IMR-90 (cell line): Measurements from ENCODE around the gene NRM. TPM values are rescaled to one million over a fixed set of nuclear protein-coding genes. Genes with fewer than 3 reads are reported as not detected.
"Not testable (repeated sequence)": the region's sequence is repeated elsewhere in the genome, so short reads cannot be mapped to it uniquely, and the experiment has no call there.

Experiments used
- ATAC-seq: fragments of 200-7000 bp; cut with Tn5 transposase; 2 replicates; pipeline ENCODE4 v1.9.1; 2020; ENCODE audit warnings: low read depth, mild to moderate bottlenecking, moderate library complexity
- BruUV-seq: library from RNA; stranded (reverse); fragments of 400-500 nt; replicated peaks from 2 replicates; lab custom pipeline; 2021; lab: Mats Ljungman, UMichigan
- CTCF ChIA-PET: fragments of 300-600 bp; formaldehyde crosslinking; extraction: SDS; loops from one replicate; lab custom pipeline; 2021; ENCODE audit warnings: antibody characterized with exemption; lab: Yijun Ruan, JAX
- POLR2A ChIA-PET: fragments of 300-600 bp; sonication (Branson Sonifier 250); formaldehyde crosslinking; loops from one replicate; lab custom pipeline; 2022; ENCODE audit warnings: antibody characterized with exemption; ENCODE audit not compliant: unreplicated experiment; lab: Charles Lee
- DNase-seq: peaks from one replicate; pipeline ENCODE4 v3.0.0; 2013
- H2AFZ ChIP-seq: replicated peaks from 2 replicates; pipeline ENCODE3; 2013; ENCODE audit warnings: low read length, mild to moderate bottlenecking; ENCODE audit not compliant: poor library complexity
- H2AK5ac ChIP-seq: 2 replicates; pipeline ENCODE4 v1.6.1; 2013; ENCODE audit warnings: low read depth, low read length, inconsistent platforms
- H2AK9ac ChIP-seq: replicated peaks from 2 replicates; pipeline ENCODE3; 2013; ENCODE audit warnings: mild to moderate bottlenecking, low read depth, low read length, moderate library complexity; ENCODE audit not compliant: poor library complexity
- H2BK120ac ChIP-seq: 2 replicates; pipeline ENCODE4 v1.6.1; 2013; ENCODE audit warnings: low read depth, low read length, inconsistent platforms
- H2BK15ac ChIP-seq: 3 replicates; pipeline ENCODE4 v1.6.1; 2013; ENCODE audit warnings: low read depth, low read length, inconsistent platforms
- H2BK20ac ChIP-seq: 2 replicates; pipeline ENCODE4 v1.6.1; 2013; ENCODE audit warnings: low read depth, mild to moderate bottlenecking, inconsistent platforms, low read length, moderate library complexity
- H2BK5ac ChIP-seq: 2 replicates; pipeline ENCODE4 v1.6.1; 2013; ENCODE audit warnings: mild to moderate bottlenecking, low read depth, low read length, inconsistent platforms; ENCODE audit not compliant: poor library complexity, severe bottlenecking
- H3K14ac ChIP-seq: replicated peaks from 2 replicates; pipeline ENCODE4 v1.6.1; 2013; ENCODE audit warnings: low read depth, low read length, inconsistent platforms
- H3K18ac ChIP-seq: 2 replicates; pipeline ENCODE4 v1.6.1; 2013; ENCODE audit warnings: low read depth, low read length, control low read depth
- H3K23ac ChIP-seq: 2 replicates; pipeline ENCODE4 v1.6.1; 2013; ENCODE audit warnings: low read depth, low read length, inconsistent platforms
- H3K27ac ChIP-seq: 2 replicates; pipeline ENCODE4 v1.5.1; 2013; ENCODE audit warnings: mild to moderate bottlenecking, control low read depth, low read length; ENCODE audit not compliant: insufficient read depth
- H3K27me3 ChIP-seq: 2 replicates; pipeline ENCODE4 v1.6.1; 2013; ENCODE audit warnings: low read length; ENCODE audit not compliant: control insufficient read depth, insufficient read depth
- H3K36me3 ChIP-seq: 2 replicates; pipeline ENCODE4 v1.6.1; 2013; ENCODE audit warnings: low read length, mixed read lengths; ENCODE audit not compliant: control insufficient read depth, insufficient read depth
- H3K4ac ChIP-seq: 2 replicates; pipeline ENCODE4 v1.6.1; 2013; ENCODE audit warnings: low read depth, low read length, inconsistent platforms
- H3K4me1 ChIP-seq: 2 replicates; pipeline ENCODE4 v1.6.1; 2013; ENCODE audit warnings: low read length, mixed read lengths; ENCODE audit not compliant: control insufficient read depth, insufficient read depth
- H3K4me2 ChIP-seq: 2 replicates; pipeline ENCODE4 v1.6.1; 2013; ENCODE audit warnings: low read depth, mild to moderate bottlenecking, control low read depth, low read length, moderate library complexity
- H3K4me3 ChIP-seq: 2 replicates; pipeline ENCODE4 v1.5.1; 2013; ENCODE audit warnings: low read depth, mild to moderate bottlenecking, control low read depth, low read length, moderate library complexity; ENCODE audit not compliant: insufficient read depth
- H3K56ac ChIP-seq: 2 replicates; pipeline ENCODE4 v1.6.1; 2013; ENCODE audit warnings: low read length, inconsistent platforms; ENCODE audit not compliant: insufficient read depth; ENCODE audit errors: extremely low read depth
- H3K79me1 ChIP-seq, 2 experiments: 2 replicates each; pipeline ENCODE4 v1.6.1; 2013; ENCODE audit warnings: low read length in 2 of 2, inconsistent platforms in 1 of 2, low read depth in 1 of 2
- H3K9ac ChIP-seq: 2 replicates; pipeline ENCODE4 v1.6.1; 2013; ENCODE audit warnings: low read depth, low read length, control low read depth
- H3K9me1 ChIP-seq: 2 replicates; pipeline ENCODE4 v1.6.1; 2013; ENCODE audit warnings: low read length, inconsistent platforms; ENCODE audit not compliant: insufficient read depth
- H3K9me3 ChIP-seq: 2 replicates; pipeline ENCODE4 v1.6.1; 2013; ENCODE audit warnings: low read length; ENCODE audit not compliant: control insufficient read depth, insufficient read depth
- H4K20me1 ChIP-seq: 2 replicates; pipeline ENCODE4 v1.6.1; 2013; ENCODE audit warnings: low read length, inconsistent platforms; ENCODE audit not compliant: insufficient read depth
- H4K5ac ChIP-seq: 2 replicates; pipeline ENCODE4 v1.6.1; 2013; ENCODE audit warnings: mild to moderate bottlenecking, low read depth, low read length, control low read depth
- H4K8ac ChIP-seq, 2 experiments: 2 replicates each; pipeline ENCODE4 v1.6.1; 2013; ENCODE audit warnings: low read depth in 2 of 2, low read length in 2 of 2, control low read depth in 1 of 2, inconsistent platforms in 1 of 2
- H4K91ac ChIP-seq: 2 replicates; pipeline ENCODE4 v1.6.1; 2013; ENCODE audit warnings: low read depth, low read length, inconsistent platforms; ENCODE audit not compliant: insufficient read depth
- BHLHE40 ChIP-seq: fragments of 150-350 bp; IDR thresholded peaks from 2 replicates; pipeline ENCODE4 v1.6.1; 2016; ENCODE audit warnings: mild to moderate bottlenecking, low read depth, low read length
- POLR2A ChIP-seq: IDR thresholded peaks from 2 replicates; pipeline ENCODE4 v1.6.1; 2012; ENCODE audit warnings: mild to moderate bottlenecking, low read depth, low read length
- WGBS, 2 experiments: methylation state at CpG; one replicate each; pipeline versions ENCODE4 v1.1.5 to v1.1.7; 2013; ENCODE audit warnings: missing lambda C conversion rate in 2 of 2; ENCODE audit not compliant: insufficient read length in 1 of 2; ENCODE audit errors: extremely low coverage in 2 of 2; 5-methylcytosine and 5-hydroxymethylcytosine counted together
- dilution Hi-C: fragments of 300-500 bp; cut with HindIII; formaldehyde crosslinking; loops from one replicate; pipeline ENCODE4 v1.14.3; 2018; ENCODE audit warnings: low sequenced_read_pairs; ENCODE audit not compliant: unreplicated experiment
- in situ Hi-C: fragments of 300-500 bp; cut with MboI; formaldehyde crosslinking; loops from 3 replicates; pipeline ENCODE4 v1.14.3; 2019; ENCODE audit warnings: low sequenced_read_pairs, inconsistent platforms, mixed read lengths
- intact Hi-C: fragments of 100-400 bp; cut with micrococcal nuclease; formaldehyde crosslinking; loops from 2 replicates; pipeline ENCODE4 v1.10.0; 2022
- polyA plus RNA-seq, 3 experiments: library from polyadenylated mRNA; depleted of rRNA; stranded (reverse); fragments of >200 nt; gene quantifications; 2 replicates each; pipeline ENCODE4 v1.2.3, GENCODE V29; 2012; ENCODE audit warnings: low replicate concordance in 1 of 3
- total RNA-seq: library from RNA; depleted of rRNA; stranded (reverse); fragments of >200 nt; gene quantifications from 2 replicates; pipeline ENCODE4 v1.2.3, GENCODE V29; 2012
- TF ChIP-seq, protein P1 (sequence below): fragments of 150-350 bp; IDR thresholded peaks from 2 replicates; pipeline ENCODE4 v1.6.1; 2016; ENCODE audit warnings: low read depth, mild to moderate bottlenecking, low read length, moderate library complexity, borderline replicate concordance

Gene NRM
- total and polyA plus RNA-seq, 2 of the 4 experiments (the other 2 are of a cell fraction): 2.2 to 27.0 TPM

DNA sequence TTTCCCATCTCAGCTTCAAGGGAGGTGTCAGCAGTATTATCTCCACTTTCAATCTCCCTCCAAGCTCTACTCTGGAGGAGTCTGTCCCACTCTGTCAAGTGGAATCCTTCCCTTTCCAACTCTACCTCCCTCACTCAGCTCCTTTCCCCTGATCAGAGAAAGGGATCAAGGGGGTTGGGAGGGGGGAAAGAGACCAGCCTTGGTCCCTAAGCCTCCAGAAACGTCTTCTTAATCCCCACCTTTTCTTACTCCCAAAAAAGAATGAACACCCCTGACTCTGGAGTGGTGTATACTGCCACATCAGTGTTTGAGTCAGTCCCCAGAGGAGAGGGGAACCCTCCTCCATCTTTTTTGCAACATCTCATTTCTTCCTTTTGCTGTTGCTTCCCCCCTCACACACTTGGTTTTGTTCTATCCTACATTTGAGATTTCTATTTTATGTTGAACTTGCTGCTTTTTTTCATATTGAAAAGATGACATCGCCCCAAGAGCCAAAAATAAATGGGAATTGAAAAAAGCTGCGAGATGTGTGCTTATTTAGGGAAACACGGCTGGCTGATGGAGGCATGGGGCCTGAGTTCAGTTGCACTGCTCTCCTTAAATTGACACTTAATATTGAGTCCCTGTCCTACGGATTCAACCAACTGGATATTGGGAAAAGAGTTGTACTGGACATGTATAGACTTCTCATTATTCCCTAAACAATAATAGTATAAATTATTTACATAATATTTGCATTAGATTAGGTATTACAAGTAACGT, 34.3 kb upstream of the NRM start:
- H3K23ac ChIP-seq: peak overlapping the region; percentile 69; the same call in 1 of the 2 replicates
- no CpG with 5 or more reads among the region's 6 CpGs for WGBS, 2 experiments
- H2BK20ac ChIP-seq: no peak overlapping the region
- in situ Hi-C loops (loop anchor here (5.0 kb wide), 1 partner anchor 43 kb away; no protein-coding TSS in a partner anchor), intact Hi-C loops (no loop called here), dilution Hi-C loops (no loop called here)
- H3K4me1 ChIP-seq: peaks cover 2% of the 10 kb centered on the region
- peaks cover 6% of the 10 kb centered on the region; the same call in 1 of the 2 replicates for H3K9me1 ChIP-seq
- H3K4me3 ChIP-seq: no peak overlapping the region
- H4K20me1 ChIP-seq: peaks cover 62% of the 10 kb centered on the region
- H2AFZ ChIP-seq: no peak overlapping the region
- no peak overlapping the region for H3K56ac ChIP-seq
- no TSS peak for BruUV-seq
- no peak overlapping the region for H4K8ac ChIP-seq
- no peak overlapping the region for H3K18ac ChIP-seq
- no peak overlapping the region for H4K91ac ChIP-seq
- H2AK5ac ChIP-seq: no peak overlapping the region
- ChIA-PET CTCF (no interaction called here), POLR2A (no interaction called here)
- peaks cover 16 to 28% of the 10 kb centered on the region in 2 experiments; a peak in 3 of 4 replicates for H3K79me1 ChIP-seq
- no peak overlapping the region for H4K5ac ChIP-seq
- H3K27ac ChIP-seq: no peak overlapping the region
- no peaks in the 10 kb centered on the region for H3K9me3 ChIP-seq
- no peak overlapping the region for H2BK120ac ChIP-seq
- H3K36me3 ChIP-seq: peaks cover 56% of the 10 kb centered on the region
- peak; percentile 16 for DNase-seq
- H3K9ac ChIP-seq: no peak overlapping the region
- no peaks in the 10 kb centered on the region for H3K27me3 ChIP-seq
- H2AK9ac ChIP-seq: no peak overlapping the region
- no peak overlapping the region for H2BK15ac ChIP-seq
- H3K14ac ChIP-seq: no peak overlapping the region
- no peak for ATAC-seq
- peak overlapping the region; percentile 40 for H2BK5ac ChIP-seq
- TF ChIP-seq BHLHE40 (no peak), POLR2A (peak; percentile 28; the same call in 1 of the 2 replicates)
- TF ChIP-seq, protein P1, sequence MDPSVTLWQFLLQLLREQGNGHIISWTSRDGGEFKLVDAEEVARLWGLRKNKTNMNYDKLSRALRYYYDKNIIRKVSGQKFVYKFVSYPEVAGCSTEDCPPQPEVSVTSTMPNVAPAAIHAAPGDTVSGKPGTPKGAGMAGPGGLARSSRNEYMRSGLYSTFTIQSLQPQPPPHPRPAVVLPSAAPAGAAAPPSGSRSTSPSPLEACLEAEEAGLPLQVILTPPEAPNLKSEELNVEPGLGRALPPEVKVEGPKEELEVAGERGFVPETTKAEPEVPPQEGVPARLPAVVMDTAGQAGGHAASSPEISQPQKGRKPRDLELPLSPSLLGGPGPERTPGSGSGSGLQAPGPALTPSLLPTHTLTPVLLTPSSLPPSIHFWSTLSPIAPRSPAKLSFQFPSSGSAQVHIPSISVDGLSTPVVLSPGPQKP: no peak
- H3K4ac ChIP-seq: no peak overlapping the region
- H3K4me2 ChIP-seq: no peak overlapping the region

DNA sequence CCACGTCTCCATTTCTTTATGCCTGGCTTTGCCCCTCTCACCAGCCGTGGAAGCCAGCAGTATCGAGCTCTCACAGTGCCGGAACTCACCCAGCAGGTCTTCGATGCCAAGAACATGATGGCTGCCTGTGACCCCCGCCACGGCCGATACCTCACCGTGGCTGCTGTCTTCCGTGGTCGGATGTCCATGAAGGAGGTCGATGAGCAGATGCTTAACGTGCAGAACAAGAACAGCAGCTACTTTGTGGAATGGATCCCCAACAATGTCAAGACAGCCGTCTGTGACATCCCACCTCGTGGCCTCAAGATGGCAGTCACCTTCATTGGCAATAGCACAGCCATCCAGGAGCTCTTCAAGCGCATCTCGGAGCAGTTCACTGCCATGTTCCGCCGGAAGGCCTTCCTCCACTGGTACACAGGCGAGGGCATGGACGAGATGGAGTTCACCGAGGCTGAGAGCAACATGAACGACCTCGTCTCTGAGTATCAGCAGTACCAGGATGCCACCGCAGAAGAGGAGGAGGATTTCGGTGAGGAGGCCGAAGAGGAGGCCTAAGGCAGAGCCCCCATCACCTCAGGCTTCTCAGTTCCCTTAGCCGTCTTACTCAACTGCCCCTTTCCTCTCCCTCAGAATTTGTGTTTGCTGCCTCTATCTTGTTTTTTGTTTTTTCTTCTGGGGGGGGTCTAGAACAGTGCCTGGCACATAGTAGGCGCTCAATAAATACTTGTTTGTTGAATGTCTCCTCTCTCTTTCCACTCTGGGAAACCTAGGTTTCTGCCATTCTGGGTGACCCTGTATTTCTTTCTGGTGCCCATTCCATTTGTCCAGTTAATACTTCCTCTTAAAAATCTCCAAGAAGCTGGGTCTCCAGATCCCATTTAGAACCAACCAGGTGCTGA, 33.3 kb upstream of the NRM start:
- H3K9me3 ChIP-seq, H4K91ac ChIP-seq, H4K5ac ChIP-seq, intact Hi-C loops, H3K4me2 ChIP-seq, H3K9me1 ChIP-seq, H3K9ac ChIP-seq, H2BK5ac ChIP-seq, H2AK5ac ChIP-seq, H3K23ac ChIP-seq, H3K4me3 ChIP-seq, H3K4ac ChIP-seq, H2AFZ ChIP-seq, H3K4me1 ChIP-seq, H2BK15ac ChIP-seq, H2AK9ac ChIP-seq, POLR2A ChIA-PET, H3K56ac ChIP-seq, dilution Hi-C loops, H3K18ac ChIP-seq, H3K27ac ChIP-seq, H3K14ac ChIP-seq, H4K8ac ChIP-seq, H2BK20ac ChIP-seq, H3K27me3 ChIP-seq, ATAC-seq, H2BK120ac ChIP-seq, DNase-seq: not testable (repeated sequence)
- 71% methylated on average over 6 of the region's 29 CpGs; no CpG with 5 or more reads in 1 of the 2 experiments for WGBS, 2 experiments
- BruUV-seq: TSS peak; percentile 82
- CTCF ChIA-PET: interaction anchor here (0.9 to 1.4 kb wide), 3 partner anchors 10 to 45 kb away, joined by 3 to 8 read pairs (median 3); no protein-coding TSS in a partner anchor
- Histone ChIP-seq H3K36me3 (peaks cover 48% of the 10 kb centered on the region), H3K79me1 (peaks cover 8 to 30% of the 10 kb centered on the region in 2 experiments; a peak in 3 of 4 replicates), H4K20me1 (peaks cover 59% of the 10 kb centered on the region)
- in situ Hi-C loops: loop anchor here (5.0 kb wide), 1 partner anchor 42 kb away; no protein-coding TSS in a partner anchor
